T-helper 1 cell treated with Interleukin-12 subunit alpha and Interleukin-12 subunit beta and Interleukin-4 antibody, amounts not matched to agents 30 ng/mL and 1 ng/mL, for 36 hours (primary cell): Measurements from ENCODE around the gene ATF6. TPM values are rescaled to one million over a fixed set of nuclear protein-coding genes. Genes with fewer than 3 reads are reported as not detected.

Experiments used
- intact Hi-C: fragments of 100-400 bp; cut with micrococcal nuclease; formaldehyde crosslinking; loops from one replicate; pipeline ENCODE4 v1.15.1; 2024
- total RNA-seq: library from RNA; stranded (reverse); gene quantifications from 2 replicates; pipeline ENCODE4 v1.2.3, GENCODE V29; 2022

ATF6 gene
- total RNA-seq, 1 donor from 2014 or later, result 21.2 TPM

GRCh38 chr1:161956097-161956496, 190.0 kb downstream of the ATF6 start:
- intact Hi-C loops, result no loop called here

DNA sequence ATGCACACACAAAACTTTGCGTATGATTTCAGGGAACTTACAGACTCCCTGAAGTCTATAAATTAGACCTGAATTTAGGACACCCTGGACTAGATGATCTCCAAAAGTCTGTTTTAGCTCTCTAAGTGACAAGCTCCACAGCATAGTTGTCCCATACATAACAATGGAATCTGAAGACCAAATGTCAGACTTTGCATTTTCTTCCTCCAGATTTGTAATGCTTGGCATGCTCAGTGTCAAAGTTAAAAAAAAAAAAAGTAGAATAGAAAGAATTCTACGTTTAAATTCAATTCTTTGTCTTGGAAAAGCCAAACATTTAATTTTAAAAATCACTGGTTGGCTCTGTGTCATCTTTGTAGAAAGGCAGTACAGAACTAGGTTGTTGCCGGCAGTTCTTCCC, 190.8 kb downstream of the ATF6 start:
- intact Hi-C loops, result no loop called here

DNA sequence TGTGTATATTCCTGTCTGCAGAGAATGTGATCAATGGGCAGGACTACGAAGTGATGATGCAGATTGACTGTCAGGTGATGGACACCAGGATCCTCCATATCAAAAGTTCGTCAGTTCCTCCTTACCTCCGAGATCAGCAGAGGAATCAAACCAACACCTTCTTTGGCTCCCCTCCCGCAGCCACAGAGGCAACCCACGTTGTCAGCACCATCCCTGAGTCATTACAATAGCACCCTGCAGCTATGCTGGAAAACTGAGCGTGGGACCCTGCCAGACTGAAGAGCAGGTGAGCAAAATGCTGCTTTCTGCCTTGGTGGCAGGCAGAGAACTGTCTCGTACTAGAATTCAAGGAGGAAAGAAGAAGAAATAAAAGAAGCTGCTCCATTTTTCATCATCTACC, 192.3 kb downstream of the ATF6 start:
- intact Hi-C loops, result no loop called here

- intact Hi-C loops, result loop anchor here (2.0 to 5.0 kb wide), 3 partner anchors 27 to 109 kb away; no protein-coding TSS in a partner anchor
Measured at GRCh38 chr1:161962091-161962887, 196.2 kb downstream of the ATF6 start.

DNA sequence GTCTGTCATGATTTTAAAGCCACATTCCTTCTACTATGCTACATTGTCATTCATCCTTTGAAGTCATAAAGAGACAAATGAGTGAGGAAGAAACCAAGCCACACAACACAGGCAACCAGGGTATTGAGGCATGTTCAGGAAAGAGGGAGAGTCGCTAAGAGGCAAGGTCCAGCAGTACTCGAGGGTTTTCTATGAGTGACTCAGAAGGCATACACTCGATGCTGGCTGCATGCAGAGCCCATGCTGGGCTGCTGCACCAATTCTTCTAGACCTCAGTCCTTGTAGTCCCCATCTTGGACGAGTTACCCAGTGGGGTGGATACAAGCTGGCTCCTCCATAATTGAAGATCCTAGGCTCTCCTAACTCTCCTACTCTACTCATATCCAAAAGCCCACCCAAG, 199.9 kb downstream of the ATF6 start:
- intact Hi-C loops, result no loop called here

GRCh38 chr1:161970036-161970435, 203.9 kb downstream of the ATF6 start:
- intact Hi-C loops, result no loop called here

GRCh38 chr1:161970633-161971032, 204.5 kb downstream of the ATF6 start:
- intact Hi-C loops, result no loop called here

DNA sequence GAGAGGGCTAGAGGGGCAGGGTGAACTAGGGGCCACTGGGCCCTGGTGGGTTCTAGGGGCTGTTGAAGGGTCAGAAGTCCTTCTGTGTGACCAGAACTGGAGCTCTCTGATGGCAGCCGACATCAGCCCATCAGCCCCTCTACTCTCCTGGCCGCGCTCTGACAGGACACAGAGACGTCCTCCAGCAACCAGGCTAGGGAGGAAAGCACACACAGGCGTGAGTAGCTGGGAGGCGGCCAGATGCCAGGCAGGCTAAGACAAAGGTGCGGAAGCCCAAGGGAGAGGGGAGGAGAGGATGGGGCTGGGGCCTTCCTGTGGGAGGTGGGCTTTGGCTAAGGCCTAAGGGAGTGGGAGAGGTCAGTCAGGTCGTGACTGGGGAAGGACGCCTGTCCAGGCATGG, 206.7 kb downstream of the ATF6 start:
- intact Hi-C loops, result no loop called here

- intact Hi-C loops, result no loop called here
Measured at GRCh38 chr1:161973924-161974845, 208.1 kb downstream of the ATF6 start.

DNA sequence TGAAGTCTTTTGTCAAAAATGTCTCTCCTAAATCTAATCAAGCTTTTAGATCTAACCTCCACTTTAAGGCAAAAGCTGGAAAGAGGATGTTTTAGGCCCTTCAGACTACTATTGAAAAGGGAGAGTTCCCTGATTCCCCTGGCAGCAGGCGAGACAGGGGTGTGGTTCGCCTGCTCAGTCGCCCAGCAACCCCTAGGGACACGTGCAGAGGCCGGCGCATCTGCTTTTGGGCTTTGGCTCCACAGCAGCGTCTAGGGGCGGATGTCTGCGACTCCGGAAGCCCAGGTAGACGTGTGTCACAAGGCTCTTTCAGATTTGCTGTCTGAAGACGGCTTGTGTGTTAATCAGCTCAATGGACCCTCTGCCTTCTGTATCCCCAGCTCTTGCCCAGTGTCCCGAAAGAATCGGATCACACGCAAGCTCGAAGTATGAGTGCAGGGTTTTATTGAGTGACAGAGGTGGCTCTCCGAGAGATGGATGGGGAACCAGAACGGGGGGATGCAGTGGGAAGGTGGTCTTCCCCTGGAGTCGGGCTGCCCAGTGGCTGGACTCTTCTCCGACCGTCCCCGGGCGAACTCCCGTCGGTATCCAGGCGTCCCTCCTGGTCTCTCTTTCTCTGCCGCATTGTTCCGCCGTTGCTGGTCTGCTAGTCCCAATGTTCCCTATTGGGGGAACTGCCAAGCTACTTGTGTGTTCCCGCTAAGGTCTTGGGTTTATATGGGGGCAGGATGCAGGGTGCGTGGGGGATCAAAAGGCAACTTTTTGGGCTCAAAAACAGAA, 212.1 kb downstream of the ATF6 start:
- intact Hi-C loops, result no loop called here

- intact Hi-C loops, result no loop called here
Measured at GRCh38 chr1:161981126-161981525, 215.0 kb downstream of the ATF6 start.

DNA sequence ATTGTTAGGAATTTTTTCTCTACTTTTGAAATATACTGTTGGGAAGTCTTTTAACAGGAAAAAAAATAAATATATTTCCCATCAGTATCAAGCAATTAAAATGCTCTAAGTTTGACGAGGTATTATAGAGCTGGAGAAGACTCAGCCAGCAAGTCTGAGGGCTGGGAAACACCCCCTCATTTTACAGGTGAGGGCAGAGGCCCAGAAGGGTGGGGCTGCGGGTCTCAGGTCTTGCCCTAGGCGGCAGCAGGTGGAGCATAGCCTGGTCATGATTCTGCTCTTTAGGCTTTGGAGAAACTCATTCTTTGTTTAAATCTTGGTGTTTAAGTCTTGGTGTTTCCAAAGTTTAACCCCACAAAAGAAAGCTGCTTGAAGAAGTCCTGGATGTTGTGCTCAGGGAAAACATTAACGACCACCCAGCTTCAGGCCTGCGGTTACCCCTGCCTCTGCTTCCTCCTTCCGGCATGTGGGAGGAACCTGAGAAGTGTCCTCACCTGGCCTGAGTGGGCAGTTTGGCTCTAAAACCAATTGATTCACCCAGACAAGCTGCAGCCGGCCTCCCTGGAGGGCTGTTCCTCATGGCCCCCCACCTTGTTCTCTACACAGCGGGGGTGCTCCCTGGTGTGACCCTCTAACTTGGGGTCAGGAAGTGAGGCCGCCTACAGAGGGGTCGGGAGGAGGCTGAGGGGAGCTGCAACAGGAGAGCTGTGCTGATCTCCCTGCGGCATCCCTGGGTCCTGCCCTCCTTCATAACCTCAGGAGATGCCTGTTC, 215.8 kb downstream of the ATF6 start:
- intact Hi-C loops, result no loop called here

DNA sequence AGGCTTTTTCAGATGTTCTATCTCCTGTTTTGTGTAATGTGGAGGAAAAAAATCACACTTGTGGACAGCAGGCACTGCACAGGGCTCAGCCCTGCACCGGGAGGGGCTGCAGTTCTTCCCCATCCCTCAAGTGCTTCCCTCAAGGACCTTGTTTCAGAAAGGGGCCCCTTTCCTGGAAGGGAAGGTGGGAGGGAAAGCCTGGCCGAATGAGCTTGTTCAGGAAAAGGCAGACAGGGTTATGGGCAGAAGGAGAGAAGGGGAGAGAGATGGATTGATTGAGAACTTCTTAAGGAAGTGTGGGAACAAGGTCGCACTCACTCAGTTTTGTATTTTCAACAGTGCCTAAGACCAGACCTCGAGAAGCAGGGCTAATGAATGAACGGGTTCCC, 216.4 kb downstream of the ATF6 start:
- intact Hi-C loops, result no loop called here

DNA sequence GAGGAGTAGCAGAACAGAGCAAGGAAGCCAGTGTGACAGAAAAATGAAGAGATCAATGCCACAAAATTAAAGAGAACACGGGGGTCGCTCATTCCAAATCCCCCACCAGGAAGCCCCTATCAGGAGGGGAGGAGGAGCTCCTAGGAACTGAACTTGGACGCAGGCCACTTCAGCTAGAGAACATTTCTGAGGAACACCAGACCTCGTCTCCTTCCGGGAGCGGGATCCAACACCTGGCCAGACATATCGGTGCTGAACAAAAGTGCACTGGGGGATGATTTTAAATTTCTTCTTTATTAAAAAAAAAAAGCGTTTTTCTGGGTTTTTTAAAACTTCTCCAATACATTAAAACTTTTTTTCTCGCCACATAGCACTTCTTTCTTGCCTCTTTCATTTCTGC, 216.8 kb downstream of the ATF6 start:
- intact Hi-C loops, result no loop called here

GRCh38 chr1:161983725-161984124, 217.6 kb downstream of the ATF6 start:
- intact Hi-C loops, result no loop called here

- intact Hi-C loops, result no loop called here
Measured at GRCh38 chr1:161985301-161985822, 219.2 kb downstream of the ATF6 start.

GRCh38 chr1:161986328-161986727, 220.2 kb downstream of the ATF6 start:
- intact Hi-C loops, result no loop called here

DNA sequence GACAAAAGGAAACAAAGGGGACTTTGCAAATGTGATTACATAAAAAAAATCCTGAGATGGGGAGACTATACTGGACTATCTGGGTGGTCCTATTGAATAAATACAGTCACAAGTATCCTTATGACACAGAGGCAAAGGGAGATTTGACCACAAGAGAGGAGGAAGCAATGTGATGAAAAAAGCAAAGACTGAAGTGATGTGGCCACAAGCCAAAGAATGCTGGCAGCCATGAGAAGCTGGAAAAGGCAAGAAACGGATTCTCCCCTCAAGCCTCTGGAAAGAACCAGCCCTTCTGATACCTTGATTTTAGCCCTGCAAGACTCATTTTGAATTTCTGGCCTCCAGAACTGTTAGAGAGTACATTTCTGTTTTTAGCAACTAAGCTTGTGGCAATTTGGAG, 221.2 kb downstream of the ATF6 start:
- intact Hi-C loops, result no loop called here

- intact Hi-C loops, result no loop called here
Measured at GRCh38 chr1:161987872-161988271, 221.8 kb downstream of the ATF6 start.

DNA sequence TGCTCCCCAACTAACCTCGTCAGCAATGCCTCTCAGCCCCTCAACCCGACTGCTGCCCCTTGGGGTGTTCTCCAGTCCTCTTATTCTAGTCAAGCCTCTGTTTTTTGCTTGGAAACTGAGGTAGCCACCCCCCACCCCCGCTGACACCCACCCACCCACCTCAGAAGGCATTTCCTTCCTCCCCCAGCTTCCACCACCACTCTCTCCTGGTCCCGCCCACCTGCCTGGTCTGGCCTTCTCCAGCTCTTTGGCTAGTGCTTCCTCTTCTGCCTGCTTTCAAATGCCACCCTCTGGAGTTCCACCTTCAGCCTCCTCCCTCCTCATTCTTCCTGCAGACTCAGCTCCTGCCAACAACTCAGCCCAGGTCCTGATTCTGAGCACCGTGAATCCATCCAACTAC, 222.3 kb downstream of the ATF6 start:
- intact Hi-C loops, result no loop called here

GRCh38 chr1:161989108-161989507, 223.0 kb downstream of the ATF6 start:
- intact Hi-C loops, result no loop called here
